Measurements from ENCODE around the gene CMYA5.

The CMYA5 gene

GRCh38 chr5:79742549-79743136 is 53.0 kb downstream of the CMYA5 start:
- Histone ChIP-seq H3K9me3 (replicated peaks; ENCODE audit: insufficient read depth, low read length) (no peaks in the 10 kb centered on the region), H3K79me2 (ENCODE audit: low read length) (no peaks in the 10 kb centered on the region), H3K9ac (ENCODE audit: low read length) (no peak overlapping the region), H3K4me2 (ENCODE audit: low read depth, low read length) (no peak overlapping the region), H3K27me3 (replicated peaks; ENCODE audit: insufficient read depth, low read length) (no peaks in the 10 kb centered on the region), H3K27ac (ENCODE audit: low read length) (no peak overlapping the region), H3K9me2 (replicated peaks; ENCODE audit: insufficient read depth, low read length) (no peaks in the 10 kb centered on the region), H4K20me1 (ENCODE audit: insufficient read depth, low read length) (no peaks in the 10 kb centered on the region), H2AFZ (ENCODE audit: low read length) (no peak overlapping the region), H3K4me1 (ENCODE audit: low read length) (no peaks in the 10 kb centered on the region), H3K36me3 (replicated peaks; ENCODE audit: insufficient read depth, low read length) (no peaks in the 10 kb centered on the region), H3K4me3 (ENCODE audit: low read length) (no peak overlapping the region), H3F3A (ENCODE audit: insufficient read depth, low read length) (no peaks in the 10 kb centered on the region)
- DNase-seq: no peak
- TF ChIP-seq CTCF (IDR thresholded peaks at IDR 0.05; ENCODE audit: low read length) (no peak), EZH2 (optimal IDR thresholded peaks at IDR 0.05; ENCODE audit: low read depth, low read length) (no peak), EZH2phosphoT487 (IDR thresholded peaks at IDR 0.05; ENCODE audit: low read length) (no peak)

GRCh38 chr5:79743846-79744605 is 54.4 kb downstream of the CMYA5 start:
- H3K4me1 ChIP-seq (ENCODE audit: low read length): no peaks in the 10 kb centered on the region
- no peaks in the 10 kb centered on the region for H3K36me3 ChIP-seq (replicated peaks; ENCODE audit: insufficient read depth, low read length)
- no peak for DNase-seq
- no peak overlapping the region for H3K27ac ChIP-seq (ENCODE audit: low read length)
- no peak overlapping the region for H2AFZ ChIP-seq (ENCODE audit: low read length)
- H3K9me2 ChIP-seq (replicated peaks; ENCODE audit: insufficient read depth, low read length): no peaks in the 10 kb centered on the region
- H3K9me3 ChIP-seq (replicated peaks; ENCODE audit: insufficient read depth, low read length): no peaks in the 10 kb centered on the region
- H3K9ac ChIP-seq (ENCODE audit: low read length): no peak overlapping the region
- no peaks in the 10 kb centered on the region for H3K27me3 ChIP-seq (replicated peaks; ENCODE audit: insufficient read depth, low read length)
- TF ChIP-seq EZH2 (optimal IDR thresholded peaks at IDR 0.05; ENCODE audit: low read depth, low read length): no peak
- TF ChIP-seq EZH2phosphoT487 (IDR thresholded peaks at IDR 0.05; ENCODE audit: low read length): no peak
- TF ChIP-seq CTCF (IDR thresholded peaks at IDR 0.05; ENCODE audit: low read length): no peak
- H4K20me1 ChIP-seq (ENCODE audit: insufficient read depth, low read length): no peaks in the 10 kb centered on the region
- H3K4me3 ChIP-seq (ENCODE audit: low read length): no peak overlapping the region
- no peaks in the 10 kb centered on the region for H3F3A ChIP-seq (ENCODE audit: insufficient read depth, low read length)
- H3K4me2 ChIP-seq (ENCODE audit: low read depth, low read length): no peak overlapping the region
- no peaks in the 10 kb centered on the region for H3K79me2 ChIP-seq (ENCODE audit: low read length)

- H3K79me2 ChIP-seq (ENCODE audit: low read length): no peaks in the 10 kb centered on the region
- H3K4me3 ChIP-seq (ENCODE audit: low read length): no peak overlapping the region
- no peaks in the 10 kb centered on the region for H3K27me3 ChIP-seq (replicated peaks; ENCODE audit: insufficient read depth, low read length)
- H3K36me3 ChIP-seq (replicated peaks; ENCODE audit: insufficient read depth, low read length): no peaks in the 10 kb centered on the region
- no peak overlapping the region for H3K9ac ChIP-seq (ENCODE audit: low read length)
- H3F3A ChIP-seq (ENCODE audit: insufficient read depth, low read length): no peaks in the 10 kb centered on the region
- no peaks in the 10 kb centered on the region for H3K9me3 ChIP-seq (replicated peaks; ENCODE audit: insufficient read depth, low read length)
- TF ChIP-seq CTCF (IDR thresholded peaks at IDR 0.05; ENCODE audit: low read length): no peak
- no peak for TF ChIP-seq EZH2phosphoT487 (IDR thresholded peaks at IDR 0.05; ENCODE audit: low read length)
- no peak for TF ChIP-seq EZH2 (optimal IDR thresholded peaks at IDR 0.05; ENCODE audit: low read depth, low read length)
- H3K27ac ChIP-seq (ENCODE audit: low read length): no peak overlapping the region
- no peak for DNase-seq
- no peaks in the 10 kb centered on the region for H4K20me1 ChIP-seq (ENCODE audit: insufficient read depth, low read length)
- H3K4me2 ChIP-seq (ENCODE audit: low read depth, low read length): no peak overlapping the region
- no peaks in the 10 kb centered on the region for H3K9me2 ChIP-seq (replicated peaks; ENCODE audit: insufficient read depth, low read length)
- no peaks in the 10 kb centered on the region for H3K4me1 ChIP-seq (ENCODE audit: low read length)
- no peak overlapping the region for H2AFZ ChIP-seq (ENCODE audit: low read length)
Observed at GRCh38 chr5:79745255-79745654, 55.6 kb downstream of the CMYA5 start.

All from MM.1S (cell line).